SHP77 treated with DMSO at 0.1 percent for 48 hours (cell line): ENCODE results near the gene GTF2E1.
A peak's percentile ranks its signal among the peaks of the same experiment; 100 is the strongest.
"Not testable (repeated sequence)": the region's sequence is repeated elsewhere in the genome, so short reads cannot be mapped to it uniquely, and the experiment has no call there.

ENCODE experiments used
- DNase-seq: peaks from one replicate; lab custom pipeline; 2025; lab: John Stamatoyannopoulos, UW

The GTF2E1 gene

GRCh38 chr3:120742198-120742848 is at the start of gene GTF2E1, which contains the start of gene RABL3:
GTF2E1 (plus strand) TSS chr3:120742744; CDS start chr3:120750553, 7,809 bp downstream.
RABL3 (minus strand) TSS chr3:120742516; CDS start chr3:120742507, 9 bp downstream.
- peak; percentile 98 for DNase-seq

GRCh38 chr3:120693439-120694171 is 48.9 kb upstream of the GTF2E1 start:
- no peak for DNase-seq

- DNase-seq: no peak
Observed at GRCh38 chr3:120699333-120699732, 43.2 kb upstream of the GTF2E1 start.

- no peak for DNase-seq
Observed at GRCh38 chr3:120705884-120706582, 36.5 kb upstream of the GTF2E1 start.

GRCh38 chr3:120706950-120707349 is 35.6 kb upstream of the GTF2E1 start:
- no peak for DNase-seq

- no peak for DNase-seq
Observed at GRCh38 chr3:120708408-120708807, 34.1 kb upstream of the GTF2E1 start.

- no peak for DNase-seq
Observed at GRCh38 chr3:120710369-120710768, 32.2 kb upstream of the GTF2E1 start.

- DNase-seq: no peak
Observed at GRCh38 chr3:120713262-120713661, 29.3 kb upstream of the GTF2E1 start.

- DNase-seq: not testable (repeated sequence)
Observed at GRCh38 chr3:120719167-120719834, 23.2 kb upstream of the GTF2E1 start.

- DNase-seq: no peak
Observed at GRCh38 chr3:120726791-120727190, 15.8 kb upstream of the GTF2E1 start.

GRCh38 chr3:120730576-120731542 is 11.7 kb upstream of the GTF2E1 start:
- DNase-seq: no peak

- not testable (repeated sequence) for DNase-seq
Observed at GRCh38 chr3:120738006-120738405, 4.5 kb upstream of the GTF2E1 start.

- no peak for DNase-seq
Observed at GRCh38 chr3:120741320-120741719, 1.2 kb upstream of the GTF2E1 start.

- no peak for DNase-seq
Observed at GRCh38 chr3:120741837-120742197, 727 bp upstream of the GTF2E1 start.

- DNase-seq: no peak
Observed at GRCh38 chr3:120742849-120743365, 363 bp downstream of the GTF2E1 start.

GRCh38 chr3:120743556-120744195 is 1.1 kb downstream of the GTF2E1 start:
- no peak for DNase-seq

- DNase-seq: no peak
Observed at GRCh38 chr3:120745466-120745865, 2.9 kb downstream of the GTF2E1 start.

- no peak for DNase-seq
Observed at GRCh38 chr3:120749843-120750242, 7.3 kb downstream of the GTF2E1 start.

- no peak for DNase-seq
Observed at GRCh38 chr3:120752230-120752629, 9.7 kb downstream of the GTF2E1 start.

- no peak for DNase-seq
Observed at GRCh38 chr3:120752865-120753264, 10.3 kb downstream of the GTF2E1 start.
